Measurements from ENCODE around the gene PTCSC3.

DNA sequence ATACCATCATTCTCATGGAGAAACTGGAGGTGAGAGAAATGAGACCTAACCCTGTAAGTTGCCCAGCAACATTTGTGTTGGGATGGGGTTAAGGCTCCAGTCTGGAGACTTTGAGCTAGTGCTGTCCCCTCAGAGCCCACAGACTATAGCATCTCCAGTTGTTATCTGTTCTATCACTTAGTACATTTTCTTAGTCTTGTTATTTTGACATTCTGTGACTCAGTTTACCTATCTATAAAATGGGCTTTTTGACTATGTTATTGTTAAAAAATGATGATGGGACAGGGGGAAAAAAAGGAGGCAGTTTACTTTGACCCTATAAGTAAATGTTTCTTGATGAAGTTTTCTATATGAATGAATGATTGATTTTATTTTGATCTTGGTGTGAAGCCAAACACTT lies 45.8 kb upstream of the PTCSC3 start:
- TF ChIP-seq, protein P1, sequence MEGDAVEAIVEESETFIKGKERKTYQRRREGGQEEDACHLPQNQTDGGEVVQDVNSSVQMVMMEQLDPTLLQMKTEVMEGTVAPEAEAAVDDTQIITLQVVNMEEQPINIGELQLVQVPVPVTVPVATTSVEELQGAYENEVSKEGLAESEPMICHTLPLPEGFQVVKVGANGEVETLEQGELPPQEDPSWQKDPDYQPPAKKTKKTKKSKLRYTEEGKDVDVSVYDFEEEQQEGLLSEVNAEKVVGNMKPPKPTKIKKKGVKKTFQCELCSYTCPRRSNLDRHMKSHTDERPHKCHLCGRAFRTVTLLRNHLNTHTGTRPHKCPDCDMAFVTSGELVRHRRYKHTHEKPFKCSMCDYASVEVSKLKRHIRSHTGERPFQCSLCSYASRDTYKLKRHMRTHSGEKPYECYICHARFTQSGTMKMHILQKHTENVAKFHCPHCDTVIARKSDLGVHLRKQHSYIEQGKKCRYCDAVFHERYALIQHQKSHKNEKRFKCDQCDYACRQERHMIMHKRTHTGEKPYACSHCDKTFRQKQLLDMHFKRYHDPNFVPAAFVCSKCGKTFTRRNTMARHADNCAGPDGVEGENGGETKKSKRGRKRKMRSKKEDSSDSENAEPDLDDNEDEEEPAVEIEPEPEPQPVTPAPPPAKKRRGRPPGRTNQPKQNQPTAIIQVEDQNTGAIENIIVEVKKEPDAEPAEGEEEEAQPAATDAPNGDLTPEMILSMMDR (conservative IDR thresholded peaks at IDR 0.05; ENCODE audit: low read depth, low read length) = no peak
- no peak for TF ChIP-seq EZH2 (IDR thresholded peaks at IDR 0.05; ENCODE audit: borderline replicate concordance, low read depth, low read length, poor library complexity, severe bottlenecking)

All from A673 (cell line).